Neuronal stem cell (in vitro differentiated cells): Measurements from ENCODE around the gene PRPF8.

Experiments
- DNase-seq: peaks from one replicate; pipeline ENCODE4 v3.0.0-alpha.2; 2013; ENCODE audit warnings: low spot score
- H2AFZ ChIP-seq: one replicate; pipeline ENCODE4 v1.6.1; 2013; ENCODE audit warnings: mild to moderate bottlenecking, low read length, inconsistent platforms
- H2AK5ac ChIP-seq: 2 replicates; pipeline ENCODE4 v1.6.1; 2013; ENCODE audit warnings: low read depth, mild to moderate bottlenecking, inconsistent platforms, low read length, moderate library complexity, mixed read lengths
- H2BK120ac ChIP-seq: 2 replicates; pipeline ENCODE4 v1.6.1; 2013; ENCODE audit warnings: low read depth, mild to moderate bottlenecking, inconsistent platforms, low read length, moderate library complexity, mixed read lengths
- H2BK12ac ChIP-seq: one replicate; pipeline ENCODE4 v1.6.1; 2013; ENCODE audit warnings: low read length, inconsistent platforms
- H2BK15ac ChIP-seq: 2 replicates; pipeline ENCODE4 v1.6.1; 2013; ENCODE audit warnings: mild to moderate bottlenecking, low read length, inconsistent platforms, mixed read lengths
- H2BK5ac ChIP-seq: one replicate; pipeline ENCODE4 v1.6.1; 2013; ENCODE audit warnings: inconsistent platforms, mild to moderate bottlenecking, low read length, moderate library complexity
- H3K14ac ChIP-seq: one replicate; pipeline ENCODE4 v1.6.1; 2013; ENCODE audit warnings: low read length, inconsistent platforms
- H3K18ac ChIP-seq: 2 replicates; pipeline ENCODE4 v1.6.1; 2013; ENCODE audit warnings: low read length, inconsistent platforms
- H3K23ac ChIP-seq: 2 replicates; pipeline ENCODE4 v1.6.1; 2013; ENCODE audit warnings: low read depth, mild to moderate bottlenecking, mixed read lengths, low read length, inconsistent platforms; ENCODE audit not compliant: poor library complexity
- H3K27ac ChIP-seq: replicated peaks from 3 replicates; pipeline ENCODE4 v1.5.1; 2013; ENCODE audit warnings: low read length, inconsistent platforms
- H3K27me3 ChIP-seq, 3 experiments: 2 replicates each; pipeline ENCODE4 v1.6.1; 2013; ENCODE audit warnings: low read length in 3 of 3, mild to moderate bottlenecking in 2 of 3, inconsistent platforms in 1 of 3, low read depth in 1 of 3, mixed read lengths in 1 of 3, moderate library complexity in 1 of 3; ENCODE audit not compliant: control insufficient read depth in 3 of 3, insufficient read depth in 3 of 3
- H3K36me3 ChIP-seq, 2 donors: replicated peaks in 1 of 2; 2 replicates each; pipeline ENCODE4 v1.6.1; 2013; ENCODE audit warnings: low read length in 2 of 2; ENCODE audit not compliant: control insufficient read depth in 2 of 2, insufficient read depth in 2 of 2
- H3K4ac ChIP-seq: 2 replicates; pipeline ENCODE4 v1.6.1; 2013; ENCODE audit warnings: inconsistent platforms, mild to moderate bottlenecking, low read length, moderate library complexity
- H3K4me1 ChIP-seq, 2 donors: 1 replicate in 1 of 2; 2 replicates in 1 of 2; pipeline ENCODE4 v1.6.1; 2013; ENCODE audit warnings: low read length in 2 of 2, low read depth in 1 of 2; ENCODE audit not compliant: control insufficient read depth in 2 of 2, insufficient read depth in 1 of 2
- H3K4me2 ChIP-seq: one replicate; pipeline ENCODE4 v1.6.1; 2013; ENCODE audit warnings: mild to moderate bottlenecking, low read length, inconsistent platforms; ENCODE audit not compliant: insufficient read depth, poor library complexity, severe bottlenecking
- H3K4me3 ChIP-seq, 2 donors: 2 replicates each; pipeline ENCODE4 v1.5.1; 2013; ENCODE audit warnings: low read length in 2 of 2, mild to moderate bottlenecking in 2 of 2, inconsistent platforms in 1 of 2, moderate library complexity in 1 of 2
- H3K79me1 ChIP-seq: one replicate; pipeline ENCODE4 v1.6.1; 2013; ENCODE audit warnings: low read depth, mild to moderate bottlenecking, inconsistent platforms, low read length, moderate library complexity
- H3K9ac ChIP-seq: one replicate; pipeline ENCODE4 v1.6.1; 2013; ENCODE audit warnings: mild to moderate bottlenecking, low read depth, low read length, inconsistent platforms; ENCODE audit not compliant: poor library complexity
- H3K9me3 ChIP-seq, 2 donors: replicated peaks in 1 of 2; 2 replicates each; pipeline versions ENCODE3 to v1.6.1; 2013; ENCODE audit warnings: low read length in 2 of 2, mild to moderate bottlenecking in 2 of 2, inconsistent platforms in 1 of 2, low read depth in 1 of 2, mixed read lengths in 1 of 2, moderate library complexity in 1 of 2; ENCODE audit not compliant: control insufficient read depth in 2 of 2, insufficient read depth in 1 of 2
- H4K8ac ChIP-seq: one replicate; pipeline ENCODE4 v1.6.1; 2013; ENCODE audit warnings: low read depth, mild to moderate bottlenecking, inconsistent platforms, low read length, moderate library complexity
- H4K91ac ChIP-seq: one replicate; pipeline ENCODE4 v1.6.1; 2013; ENCODE audit warnings: low read length, low read depth, mild to moderate bottlenecking, inconsistent platforms; ENCODE audit not compliant: poor library complexity
- WGBS, 2 donors: extraction: QIAGEN DNeasy Blood & Tissue Kit; methylation state at CpG; one replicate each; pipeline ENCODE4 v1.1.7; 2013; ENCODE audit warnings: missing lambda C conversion rate in 2 of 2, mixed read lengths in 1 of 2; ENCODE audit not compliant: insufficient read length in 2 of 2, insufficient replicate concordance in 1 of 2; ENCODE audit errors: extremely low coverage in 2 of 2; 5-methylcytosine and 5-hydroxymethylcytosine counted together

The PRPF8 gene

GRCh38 chr17:1624650-1625049, 60.0 kb downstream of the PRPF8 start:
- Histone ChIP-seq H3K9me3 (no peaks in the 10 kb centered on the region), H3K79me1 (peaks cover 2% of the 10 kb centered on the region), H4K91ac (no peak overlapping the region), H2BK5ac (peak overlapping the region; percentile 15), H3K27me3 (peaks cover 0 to 4% (median 0%) of the 10 kb centered on the region in 3 experiments), H3K4me3 (no peak overlapping the region), H2BK120ac (no peak overlapping the region), H3K14ac (no peak overlapping the region), H2AK5ac (peak overlapping the region; percentile 6), H2AFZ (no peak overlapping the region), H4K8ac (no peak overlapping the region), H3K18ac (no peak overlapping the region), H3K4ac (no peak overlapping the region), H3K27ac (no peak overlapping the region), H3K36me3 (peaks cover 0 to 66% of the 10 kb centered on the region in 2 donors), H2BK15ac (no peak overlapping the region), H3K4me2 (no peak overlapping the region), H3K9ac (peak overlapping the region; percentile 24), H3K23ac (no peak overlapping the region), H3K4me1 (peaks cover 21 to 25% of the 10 kb centered on the region in 2 donors), H2BK12ac (no peak overlapping the region)
- DNase-seq: no peak
- no CpG with 5 or more reads among the region's 12 CpGs for WGBS, 2 donors

- no peak overlapping the region for H2BK5ac ChIP-seq
- H3K36me3 ChIP-seq: peaks cover 0 to 76% of the 10 kb centered on the region in 2 donors
- no CpG with 5 or more reads among the region's 14 CpGs for WGBS, 2 donors
- H3K4me3 ChIP-seq: no peak overlapping the region
- no peaks in the 10 kb centered on the region for H3K27me3 ChIP-seq
- H4K91ac ChIP-seq: no peak overlapping the region
- peak overlapping the region; percentile 9 for H3K9ac ChIP-seq
- no peak overlapping the region for H3K27ac ChIP-seq
- no peak overlapping the region for H3K18ac ChIP-seq
- H3K79me1 ChIP-seq: peaks cover 3% of the 10 kb centered on the region
- no peak overlapping the region for H3K14ac ChIP-seq
- peaks cover 21 to 24% of the 10 kb centered on the region in 2 donors for H3K4me1 ChIP-seq
- H2BK12ac ChIP-seq: no peak overlapping the region
- H2AFZ ChIP-seq: no peak overlapping the region
- no peak overlapping the region for H2BK120ac ChIP-seq
- no peak overlapping the region for H3K4me2 ChIP-seq
- H3K4ac ChIP-seq: no peak overlapping the region
- H2BK15ac ChIP-seq: no peak overlapping the region
- no peak for DNase-seq
- H2AK5ac ChIP-seq: peak overlapping the region; percentile 83
- H4K8ac ChIP-seq: no peak overlapping the region
- no peaks in the 10 kb centered on the region for H3K9me3 ChIP-seq
- H3K23ac ChIP-seq: no peak overlapping the region
These were observed 61.5 kb downstream of the PRPF8 start for GRCh38 chr17:1623057-1623630.

- WGBS, 2 donors: no CpG with 5 or more reads among the region's 22 CpGs
- Histone ChIP-seq H2BK15ac (peak overlapping the region; percentile 81), H3K14ac (no peak overlapping the region)
These were observed 63.3 kb downstream of the PRPF8 start for GRCh38 chr17:1621273-1621954.

GRCh38 chr17:1620486-1620885, 64.2 kb downstream of the PRPF8 start:
- peaks cover 6 to 16% of the 10 kb centered on the region in 2 donors for H3K4me1 ChIP-seq
- peak overlapping the region; percentile 81 for H2BK15ac ChIP-seq
- H3K9ac ChIP-seq: peak overlapping the region; percentile 54
- no peak overlapping the region for H4K91ac ChIP-seq
- no peak overlapping the region for H3K4me3 ChIP-seq
- H2BK12ac ChIP-seq: no peak overlapping the region
- no peak overlapping the region for H3K27ac ChIP-seq
- H2BK120ac ChIP-seq: no peak overlapping the region
- no peak overlapping the region for H2BK5ac ChIP-seq
- no peak overlapping the region for H4K8ac ChIP-seq
- peak overlapping the region; percentile 82 for H2AK5ac ChIP-seq
- no peak for DNase-seq
- peak overlapping the region; percentile 24 for H3K18ac ChIP-seq
- H3K4me2 ChIP-seq: no peak overlapping the region
- no peaks in the 10 kb centered on the region for H3K9me3 ChIP-seq
- H3K36me3 ChIP-seq: peaks cover 0 to 78% of the 10 kb centered on the region in 2 donors
- H3K14ac ChIP-seq: no peak overlapping the region
- no peaks in the 10 kb centered on the region for H3K27me3 ChIP-seq
- no peak overlapping the region for H3K23ac ChIP-seq
- no CpG with 5 or more reads among the region's 13 CpGs for WGBS, 2 donors
- H3K79me1 ChIP-seq: peaks cover 3% of the 10 kb centered on the region
- H3K4ac ChIP-seq: no peak overlapping the region
- no peak overlapping the region for H2AFZ ChIP-seq

More at GRCh38 chr17:1621273-1621954, 63.3 kb downstream of the PRPF8 start:
- Histone ChIP-seq H2BK5ac (no peak overlapping the region), H3K4ac (no peak overlapping the region), H2BK12ac (peak overlapping the region; percentile 82), H4K8ac (no peak overlapping the region), H3K9me3 (no peaks in the 10 kb centered on the region), H4K91ac (no peak overlapping the region), H3K23ac (peak overlapping the region; percentile 83), H3K36me3 (peaks cover 0 to 82% of the 10 kb centered on the region in 2 donors), H3K4me3 (no peak overlapping the region), H3K27ac (no peak overlapping the region), H2AK5ac (peak overlapping the region; percentile 82), H2AFZ (no peak overlapping the region), H3K9ac (peak overlapping the region; percentile 39), H2BK120ac (no peak overlapping the region), H3K27me3 (no peaks in the 10 kb centered on the region), H3K18ac (peak overlapping the region; percentile 79), H3K79me1 (peaks cover 3% of the 10 kb centered on the region), H3K4me2 (no peak overlapping the region), H3K4me1 (peaks cover 13 to 17% of the 10 kb centered on the region in 2 donors)
- DNase-seq: no peak
